Measurements from ENCODE around the gene ZNF549. TPM values are rescaled to one million over a fixed set of nuclear protein-coding genes. Genes with fewer than 3 reads are reported as not detected.
"Not testable (repeated sequence)": the region's sequence is repeated elsewhere in the genome, so short reads cannot be mapped to it uniquely, and the experiment has no call there.

The ZNF549 gene
- total and polyA plus RNA-seq, 2 of the 8 experiments (the other 6 are each of a cell fraction or from before 2014, with no cell fraction given), result 4.3 to 9.7 TPM

DNA sequence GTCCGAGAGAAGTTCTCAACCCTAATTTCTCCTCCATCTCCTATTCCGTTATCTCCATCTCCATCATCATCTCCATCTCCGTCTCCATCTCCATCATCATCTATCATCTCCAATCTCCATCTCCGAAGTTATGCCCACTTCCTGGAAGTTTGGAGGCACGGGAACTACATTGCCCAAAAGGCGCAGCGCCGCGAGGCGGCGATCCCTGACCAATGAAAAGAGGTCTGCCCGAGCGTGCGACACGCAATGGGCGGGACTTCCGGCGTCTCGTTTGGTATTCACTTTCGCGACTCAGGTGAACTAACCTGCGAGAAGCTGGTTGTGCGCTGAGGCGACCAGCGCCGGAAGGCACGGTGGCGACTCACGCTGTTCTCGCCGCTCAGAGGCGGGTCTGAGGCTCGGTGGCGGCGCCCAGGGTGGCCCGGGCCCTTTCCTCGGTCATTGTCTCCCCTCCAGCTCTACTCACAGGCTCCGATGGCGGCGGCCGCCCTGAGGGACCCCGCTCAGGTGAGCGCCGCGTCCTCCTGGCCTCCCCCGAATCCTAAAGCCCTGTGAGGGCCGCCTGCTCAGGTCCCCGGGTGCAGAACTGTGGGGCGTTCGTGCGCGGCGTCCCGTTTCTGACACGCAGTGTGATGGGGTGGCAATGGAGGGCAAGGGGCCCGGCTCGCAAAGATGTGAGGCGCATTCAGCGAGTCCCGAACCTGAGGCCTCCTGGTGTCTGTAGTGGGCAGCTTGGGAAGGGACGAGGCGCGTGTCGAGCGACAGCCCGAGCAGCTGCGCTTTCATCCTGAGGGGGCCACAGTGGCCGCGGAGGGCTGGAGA lies 39.5 kb upstream of the ZNF549 start, which contains the start of gene ZNF419:
TSS of gene ZNF419 (plus strand) at position 274 of the 822 bp plus-strand sequence. CDS start at position 475, 201 bp downstream.
- H3K14ac ChIP-seq (ENCODE audit: insufficient read length), result not testable (repeated sequence)
- CTCF ChIA-PET (ENCODE audit: partially characterized antibody), result interaction anchor here (0.8 to 1.6 kb wide), 4 partner anchors 10 to 82 kb away, joined by 3 to 6 read pairs (median 4); partner anchors contain the start of genes ZNF749 and ZNF772

More for the DNA sequence above, 39.5 kb upstream of the ZNF549 start, which contains the start of gene ZNF419:
- Histone ChIP-seq H4K8ac (ENCODE audit: extremely low read depth, insufficient read depth, low read length) (peak within 1 kb of the TSS; percentile 93; the same call in 1 of the 2 replicates), H3K4me2 (ENCODE audit: insufficient read depth in 1 of 2, low read depth in 2 of 2, low read length in 2 of 2) (peak within 1 kb of the TSS; percentile 80 to 90), H3K27ac (ENCODE audit: low read depth, low read length) (peak within 1 kb of the TSS; percentile 70; the same call in 1 of the 2 replicates), H3K9ac (replicated peaks in 1 of 4; ENCODE audit: extremely low read depth in 1 of 4, low read depth in 3 of 4, low read length in 3 of 4) (peak within 1 kb of the TSS in 3 of 4 experiments; percentile 82 to 91 (median 84); a peak in 6 of 7 replicates), H4K5ac (ENCODE audit: insufficient read length, low read depth, low read length) (peak within 1 kb of the TSS; percentile 81), H3K36me3 (ENCODE audit: control insufficient read depth in 2 of 4, insufficient read depth in 4 of 4, low read length in 3 of 4) (peaks cover 2 to 21% (median 8%) of the 10 kb centered on the region in 4 experiments; a peak in 6 of 8 replicates), H2AFZ (ENCODE audit: low read length) (peak within 1 kb of the TSS; percentile 93), H3K4me3 (ENCODE audit: extremely low read depth in 1 of 4, insufficient read depth in 2 of 4, low read depth in 3 of 4, low read length in 4 of 4) (peak within 1 kb of the TSS; percentile 75 to 94 (median 90))
- H2BK20ac ChIP-seq (ENCODE audit: low read length); H3K4ac ChIP-seq (replicated peaks; ENCODE audit: insufficient read length, low read depth, low read length); H3K79me1 ChIP-seq (ENCODE audit: low read depth, low read length); H4K91ac ChIP-seq (replicated peaks; ENCODE audit: insufficient read length, low read length); H2AK5ac ChIP-seq (ENCODE audit: low read depth, low read length); H4K20me1 ChIP-seq (replicated peaks in 1 of 2; ENCODE audit: control insufficient read depth in 1 of 2, insufficient read depth in 2 of 2, low read length in 2 of 2); H2BK5ac ChIP-seq (ENCODE audit: low read depth, low read length); H2BK15ac ChIP-seq (ENCODE audit: low read length); H3K4me1 ChIP-seq (replicated peaks in 1 of 4; ENCODE audit: control insufficient read depth in 3 of 4, insufficient read depth in 4 of 4, low read length in 3 of 4); H3K79me2 ChIP-seq (ENCODE audit: control insufficient read depth in 1 of 2, insufficient read depth in 2 of 2, low read length in 2 of 2); H3K18ac ChIP-seq (ENCODE audit: extremely low read depth, low read length); H3K56ac ChIP-seq (replicated peaks; ENCODE audit: insufficient read length, low read depth, low read length); H3K23ac ChIP-seq (ENCODE audit: insufficient read length); H3K23me2 ChIP-seq (ENCODE audit: low read depth, low read length); H2BK120ac ChIP-seq (replicated peaks; ENCODE audit: low read depth, low read length); H2BK12ac ChIP-seq (ENCODE audit: low read depth, low read length); H3K9me3 ChIP-seq (ENCODE audit: insufficient read depth in 2 of 2, low read depth in 1 of 2, low read length in 1 of 2); H3K27me3 ChIP-seq (replicated peaks in 1 of 4; ENCODE audit: control insufficient read depth in 3 of 4, extremely low read depth in 1 of 4, insufficient read depth in 3 of 4, low read length in 3 of 4): not testable (repeated sequence)
- POLR2A ChIA-PET (ENCODE audit: partially characterized antibody), result interaction anchor here (0.9 to 4.1 kb wide), 12 partner anchors 9 to 514 kb away, joined by 3 to 20 read pairs (median 4); partner anchors contain the start of genes ZNF134, ZNF606, ZNF749 and ZNF772
- WGBS, 2 experiments (ENCODE audit: extremely low coverage in 1 of 2, insufficient coverage in 1 of 2, insufficient read length in 1 of 2, insufficient replicate concordance in 2 of 2, low coverage in 1 of 2, low lambda C conversion rate in 2 of 2, missing lambda C conversion rate in 1 of 2), result 3 to 83% methylated on average over 1 to 50 of the region's 69 CpGs
- peak; percentile 89 for FAIRE-seq
- peak; percentile 91 for TF ChIP-seq POLR2AphosphoS5 (IDR thresholded peaks at IDR 0.05; ENCODE audit: low read depth, low read length)
- peak; percentile 92 for TF ChIP-seq SP1 (IDR thresholded peaks at IDR 0.05; ENCODE audit: low read depth, low read length)
- TF ChIP-seq SIX5 (IDR thresholded peaks at IDR 0.05; ENCODE audit: low read depth, low read length), result peak; percentile 91
- TF ChIP-seq TAF1 (IDR thresholded peaks at IDR 0.05; ENCODE audit: low read depth, low read length), result peak; percentile 88
- peak; percentile 71 to 94 for TF ChIP-seq POLR2A (IDR thresholded peaks at IDR 0.05; ENCODE audit: control extremely low read depth in 1 of 2, low read depth in 2 of 2, low read length in 2 of 2)
- TF ChIP-seq CREB1 (IDR thresholded peaks at IDR 0.05), result peak; percentile 86
- TF ChIP-seq TBP (IDR thresholded peaks at IDR 0.05; ENCODE audit: low read depth, low read length), result peak; percentile 79
- peak in 1 of 2 experiments; percentile 57; a peak in 1 of 4 replicates for TF ChIP-seq SIN3A (conservative IDR thresholded peaks at IDR 0.05 in 1 of 2, IDR thresholded peaks at IDR 0.05 in 1 of 2; ENCODE audit: low read depth in 1 of 2, low read length in 2 of 2)
- peak; percentile 81 for TF ChIP-seq PHF8 (conservative IDR thresholded peaks at IDR 0.05; ENCODE audit: low read depth, low read length)
- TF ChIP-seq SP2 (IDR thresholded peaks at IDR 0.05; ENCODE audit: low read length), result peak; percentile 54; the same call in 1 of the 2 replicates
- peak; percentile 70 for TF ChIP-seq KDM4A (IDR thresholded peaks at IDR 0.05; ENCODE audit: low read depth, low read length, severe bottlenecking)
- TF ChIP-seq CHD2 (IDR thresholded peaks at IDR 0.05; ENCODE audit: low read length), result peak; percentile 84
- TF ChIP-seq GABPA (IDR thresholded peaks at IDR 0.05; ENCODE audit: borderline replicate concordance, insufficient read depth, low read length), result peak; percentile 95
- DNase-seq (ENCODE audit: low read depth in 1 of 2, low spot score in 2 of 2), result peak; percentile 70 to 95

Measured in H1 (cell line).